AG04450 (cell line): ENCODE results near the gene JDP2. TPM values are rescaled to one million over a fixed set of nuclear protein-coding genes. Genes with fewer than 3 reads are reported as not detected.

Experiments
- CTCF ChIA-PET: fragments of 300-600, 350-600 bp; formaldehyde crosslinking; extraction: SDS; loops from one replicate; lab custom pipeline; 2022; ENCODE audit warnings: antibody characterized with exemption, inconsistent platforms; lab: Charles Lee
- POLR2A ChIA-PET: fragments of 350-600 bp; formaldehyde crosslinking; extraction: SDS; loops from one replicate; lab custom pipeline; 2021; ENCODE audit warnings: antibody characterized with exemption, inconsistent platforms; lab: Yijun Ruan, JAX
- DNase-seq: peaks from one replicate; pipeline ENCODE4 v3.0.0-alpha.2; 2011; ENCODE audit warnings: low read depth, low spot score
- H3K27ac ChIP-seq: one replicate; pipeline ENCODE4 v1.5.1; 2012; ENCODE audit warnings: low read depth, low read length, control low read depth
- H3K27me3 ChIP-seq: one replicate; pipeline ENCODE4 v1.6.0; 2012; ENCODE audit warnings: low read length; ENCODE audit not compliant: control insufficient read depth, insufficient read depth
- H3K4me3 ChIP-seq: 2 replicates; pipeline ENCODE4 v1.5.1; 2011; ENCODE audit warnings: mild to moderate bottlenecking, low read depth, low read length, control low read depth
- H3K9me3 ChIP-seq: 2 replicates; pipeline ENCODE4 v1.5.1; 2012; ENCODE audit warnings: low read length; ENCODE audit not compliant: control insufficient read depth, insufficient read depth
- polyA plus RNA-seq: library from polyadenylated mRNA; depleted of rRNA; stranded (reverse); fragments of >200 nt; gene quantifications from 2 replicates; pipeline ENCODE4 v1.2.3, GENCODE V29; 2011
- TF ChIP-seq, protein P1 (sequence below): IDR thresholded peaks from 2 replicates; pipeline ENCODE4 v1.5.1; 2011; ENCODE audit warnings: low read depth, low read length, control low read depth, inconsistent platforms

The JDP2 gene
- polyA plus RNA-seq, 1 experiment: 49.1 TPM

DNA sequence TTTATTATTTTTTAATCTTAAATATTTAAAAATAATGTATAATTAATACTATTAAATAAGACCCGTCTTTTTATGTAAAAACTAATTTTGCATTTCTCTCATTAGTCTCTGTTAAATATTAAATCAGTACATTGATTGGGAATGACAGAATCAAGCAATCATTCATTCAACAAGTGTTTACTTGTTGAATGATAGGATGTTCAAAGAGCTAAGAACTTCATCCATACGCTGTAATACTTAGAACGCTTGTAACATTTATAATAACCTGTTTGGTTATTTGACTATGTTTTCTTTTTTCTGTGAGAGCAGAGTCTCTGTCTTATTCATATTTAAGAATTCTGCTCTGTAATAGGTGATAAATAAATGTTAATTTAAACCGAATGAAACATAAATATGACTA lies 91.6 kb downstream of the JDP2 start:
- POLR2A ChIA-PET: no interaction called here
- no peak overlapping the region for H3K27ac ChIP-seq

DNA sequence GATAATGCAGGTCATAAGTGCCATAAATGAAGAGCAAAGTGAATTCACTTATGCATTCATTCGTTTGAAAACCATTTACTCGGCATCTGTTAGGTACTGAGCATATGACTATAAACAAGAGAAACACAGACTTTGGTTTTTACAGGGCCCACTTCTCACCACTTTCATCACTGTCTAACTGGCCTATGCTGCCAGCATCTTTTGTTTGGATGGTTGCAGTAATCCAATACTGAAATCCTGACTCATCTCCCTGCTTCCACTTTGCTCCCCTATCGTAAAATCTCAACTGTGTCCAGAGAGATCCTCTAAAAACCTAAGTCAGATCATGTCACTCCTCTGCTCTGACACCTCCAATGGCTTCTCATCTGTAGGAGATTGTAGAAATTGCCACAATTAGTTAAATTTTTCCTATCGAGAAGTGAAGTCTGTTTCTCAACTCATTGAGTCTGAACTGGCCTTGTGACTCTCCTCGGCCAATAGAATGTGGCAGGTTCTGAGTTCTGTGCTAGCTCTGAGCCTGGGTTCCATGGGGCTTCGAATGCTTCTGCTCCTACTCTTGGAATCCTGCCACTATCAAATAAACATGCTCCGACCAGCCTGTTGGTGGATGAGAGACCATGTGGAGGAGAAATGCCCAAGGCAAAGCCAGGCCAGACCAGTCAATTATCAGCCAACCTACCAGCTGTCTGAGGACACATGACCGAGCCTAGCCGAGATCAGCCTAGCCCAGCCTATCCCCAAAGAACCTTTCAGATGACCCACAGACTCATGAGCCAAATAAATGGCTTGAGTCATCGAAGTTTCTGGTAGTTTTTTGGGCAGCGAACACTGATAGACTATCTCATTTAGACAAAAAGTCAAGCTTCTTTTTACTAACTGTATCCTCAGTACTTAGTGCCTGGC lies 92.3 kb downstream of the JDP2 start:
- ChIA-PET POLR2A (no interaction called here), CTCF (interaction anchor here (0.5 to 2.2 kb wide), 3 partner anchors 41 to 216 kb away, joined by 3 to 7 read pairs (median 3); no protein-coding TSS in a partner anchor)
- H3K27me3 ChIP-seq: peaks cover 20% of the 10 kb centered on the region
- peak; percentile 4 for DNase-seq
- H3K27ac ChIP-seq: peak overlapping the region; percentile 11
- H3K4me3 ChIP-seq: no peak overlapping the region
- TF ChIP-seq, protein P1, sequence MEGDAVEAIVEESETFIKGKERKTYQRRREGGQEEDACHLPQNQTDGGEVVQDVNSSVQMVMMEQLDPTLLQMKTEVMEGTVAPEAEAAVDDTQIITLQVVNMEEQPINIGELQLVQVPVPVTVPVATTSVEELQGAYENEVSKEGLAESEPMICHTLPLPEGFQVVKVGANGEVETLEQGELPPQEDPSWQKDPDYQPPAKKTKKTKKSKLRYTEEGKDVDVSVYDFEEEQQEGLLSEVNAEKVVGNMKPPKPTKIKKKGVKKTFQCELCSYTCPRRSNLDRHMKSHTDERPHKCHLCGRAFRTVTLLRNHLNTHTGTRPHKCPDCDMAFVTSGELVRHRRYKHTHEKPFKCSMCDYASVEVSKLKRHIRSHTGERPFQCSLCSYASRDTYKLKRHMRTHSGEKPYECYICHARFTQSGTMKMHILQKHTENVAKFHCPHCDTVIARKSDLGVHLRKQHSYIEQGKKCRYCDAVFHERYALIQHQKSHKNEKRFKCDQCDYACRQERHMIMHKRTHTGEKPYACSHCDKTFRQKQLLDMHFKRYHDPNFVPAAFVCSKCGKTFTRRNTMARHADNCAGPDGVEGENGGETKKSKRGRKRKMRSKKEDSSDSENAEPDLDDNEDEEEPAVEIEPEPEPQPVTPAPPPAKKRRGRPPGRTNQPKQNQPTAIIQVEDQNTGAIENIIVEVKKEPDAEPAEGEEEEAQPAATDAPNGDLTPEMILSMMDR: no peak
- no peaks in the 10 kb centered on the region; the same call in 1 of the 2 replicates for H3K9me3 ChIP-seq

More for the DNA sequence above, 91.6 kb downstream of the JDP2 start:
- Histone ChIP-seq H3K9me3 (no peaks in the 10 kb centered on the region; the same call in none of the 2 replicates), H3K27me3 (peaks cover 24% of the 10 kb centered on the region), H3K4me3 (no peak overlapping the region)
- no peak for DNase-seq
- TF ChIP-seq, protein P1: no peak
- CTCF ChIA-PET: interaction anchor here (0.5 to 2.2 kb wide), 3 partner anchors 42 to 216 kb away, joined by 3 to 7 read pairs (median 3); no protein-coding TSS in a partner anchor

DNA sequence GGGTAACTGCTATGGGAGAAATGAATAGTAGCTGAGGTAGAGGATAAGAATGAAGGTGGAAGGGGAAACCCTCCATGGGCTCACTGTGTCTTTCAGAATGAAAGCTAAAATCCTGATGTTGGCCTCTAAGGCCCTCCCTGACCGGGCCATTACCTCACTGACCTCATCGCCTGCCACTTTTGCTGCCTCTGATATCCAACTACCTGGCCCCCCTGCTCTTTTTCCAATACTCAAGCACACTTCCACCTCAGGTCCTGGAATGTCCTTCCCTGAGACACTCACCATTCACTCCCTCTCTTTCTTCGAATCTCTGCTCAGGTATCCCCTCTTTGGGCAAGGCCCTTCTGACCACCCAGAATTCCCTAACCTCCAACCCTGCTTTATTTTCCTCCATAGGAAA lies 93.0 kb downstream of the JDP2 start:
- DNase-seq: no peak
- POLR2A ChIA-PET: no interaction called here
- TF ChIP-seq, protein P1: no peak
- Histone ChIP-seq H3K4me3 (no peak overlapping the region), H3K27me3 (peaks cover 12% of the 10 kb centered on the region), H3K27ac (no peak overlapping the region), H3K9me3 (no peaks in the 10 kb centered on the region; the same call in 1 of the 2 replicates)
- CTCF ChIA-PET: no interaction called here

DNA sequence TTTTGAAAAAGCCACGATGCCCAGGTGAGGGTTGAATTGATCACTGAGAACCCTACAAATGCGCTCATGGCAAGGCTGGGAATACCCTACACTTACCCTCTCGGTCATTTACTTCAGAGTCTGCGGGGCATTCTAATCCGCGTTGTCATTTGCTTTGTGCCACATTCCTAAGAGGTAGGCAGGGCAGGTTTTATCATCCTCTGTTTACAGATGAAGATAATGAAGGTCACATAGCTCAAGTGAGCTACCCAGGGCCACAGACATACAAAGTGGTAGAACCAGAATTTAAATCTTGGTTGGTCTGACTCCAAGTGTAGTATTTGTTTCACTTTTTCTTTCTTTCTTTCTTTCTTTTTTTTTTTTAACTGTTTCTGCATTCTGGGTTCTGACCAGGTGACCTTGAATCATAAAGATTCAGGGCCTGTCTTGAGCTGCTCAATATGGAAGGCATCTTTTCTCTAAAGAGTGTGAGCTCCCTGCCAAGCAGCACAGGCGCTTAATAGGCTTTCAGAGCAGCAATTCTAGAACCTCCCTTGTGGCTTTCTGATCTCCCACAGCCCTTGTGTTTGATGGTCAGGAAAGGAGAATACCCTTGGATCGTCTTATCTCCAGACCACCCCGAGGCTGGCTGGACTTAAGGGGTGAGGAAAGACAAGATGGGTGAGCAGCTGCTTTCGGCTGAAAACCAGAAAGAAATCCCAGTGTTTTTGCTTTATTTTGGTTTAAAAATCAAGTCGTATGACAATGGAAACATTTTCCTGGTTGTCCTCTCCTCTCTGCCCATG lies 93.8 kb downstream of the JDP2 start:
- Histone ChIP-seq H3K4me3 (no peak overlapping the region), H3K9me3 (no peaks in the 10 kb centered on the region; the same call in 1 of the 2 replicates), H3K27me3 (peaks cover 7% of the 10 kb centered on the region), H3K27ac (no peak overlapping the region)
- POLR2A ChIA-PET: no interaction called here
- no peak for DNase-seq
- TF ChIP-seq, protein P1: no peak
- CTCF ChIA-PET: no interaction called here
